ENCODE measurements around the gene PACSIN2.

- TF ChIP-seq POLR2A (IDR thresholded peaks at IDR 0.05) (no peak), CTCF (IDR thresholded peaks at IDR 0.05) (peak; percentile 26 to 50 (median 36))
These were observed 45.2 kb upstream of the PACSIN2 start for GRCh38 chr22:43060183-43060582.
